Osteoblast (primary cell): ENCODE results near the gene LTA4H. TPM values are rescaled to one million over a fixed set of nuclear protein-coding genes. Genes with fewer than 3 reads are reported as not detected.

Source experiments
- DNase-seq: peaks from one replicate; pipeline ENCODE4 v3.0.0; 2011; ENCODE audit warnings: low spot score, mixed read lengths; ENCODE audit not compliant: insufficient read length; ENCODE audit errors: missing footprints
- H2AFZ ChIP-seq: 2 replicates; pipeline ENCODE4 v1.6.0; 2011; ENCODE audit warnings: mild to moderate bottlenecking, low read length
- H3K27ac ChIP-seq: 2 replicates; pipeline ENCODE4 v1.5.1; 2011; ENCODE audit warnings: mild to moderate bottlenecking, low read depth, low read length, moderate library complexity
- H3K27me3 ChIP-seq: 2 replicates; pipeline ENCODE4 v1.6.0; 2012; ENCODE audit warnings: mild to moderate bottlenecking, control low read depth, inconsistent platforms, low read length, moderate library complexity; ENCODE audit not compliant: insufficient read depth
- H3K36me3 ChIP-seq: 2 replicates; pipeline ENCODE4 v1.5.1; 2011; ENCODE audit warnings: mild to moderate bottlenecking, low read length, control low read depth, moderate library complexity; ENCODE audit not compliant: insufficient read depth
- H3K4me1 ChIP-seq: 2 replicates; pipeline ENCODE4 v1.5.1; 2011; ENCODE audit warnings: mild to moderate bottlenecking, low read length, control low read depth, moderate library complexity; ENCODE audit not compliant: insufficient read depth
- H3K4me2 ChIP-seq: 2 replicates; pipeline ENCODE4 v1.6.0; 2011; ENCODE audit warnings: mild to moderate bottlenecking, low read length; ENCODE audit not compliant: insufficient read depth
- H3K4me3 ChIP-seq: fragments of 200-600 bp; sonication (generic); 3 replicates; pipeline ENCODE4 v1.5.1; 2012; ENCODE audit warnings: mild to moderate bottlenecking, low read length, inconsistent platforms; ENCODE audit not compliant: insufficient read depth
- H3K79me2 ChIP-seq: 2 replicates; pipeline ENCODE4 v1.6.0; 2012; ENCODE audit warnings: mild to moderate bottlenecking, low read length, control low read depth, inconsistent platforms; ENCODE audit not compliant: insufficient read depth
- H3K9me3 ChIP-seq: 2 replicates; pipeline ENCODE4 v1.5.1; 2011; ENCODE audit warnings: low read depth, low read length, control low read depth
- H4K20me1 ChIP-seq: 2 replicates; pipeline ENCODE4 v1.6.0; 2012; ENCODE audit warnings: mild to moderate bottlenecking, low read length, control low read depth; ENCODE audit not compliant: insufficient read depth
- total RNA-seq: library from RNA; depleted of rRNA; stranded (reverse); fragments of >200 nt; gene quantifications from 2 replicates; pipeline ENCODE4 v1.2.3, GENCODE V29; 2012
- TF ChIP-seq, protein P1 (sequence below): IDR thresholded peaks from 2 replicates; pipeline ENCODE4 v1.5.1; 2011; ENCODE audit warnings: mild to moderate bottlenecking, low read depth, low read length, moderate library complexity; ENCODE audit errors: extremely low read depth

The LTA4H gene
- total RNA-seq, 1 donor, result 73.8 TPM

DNA sequence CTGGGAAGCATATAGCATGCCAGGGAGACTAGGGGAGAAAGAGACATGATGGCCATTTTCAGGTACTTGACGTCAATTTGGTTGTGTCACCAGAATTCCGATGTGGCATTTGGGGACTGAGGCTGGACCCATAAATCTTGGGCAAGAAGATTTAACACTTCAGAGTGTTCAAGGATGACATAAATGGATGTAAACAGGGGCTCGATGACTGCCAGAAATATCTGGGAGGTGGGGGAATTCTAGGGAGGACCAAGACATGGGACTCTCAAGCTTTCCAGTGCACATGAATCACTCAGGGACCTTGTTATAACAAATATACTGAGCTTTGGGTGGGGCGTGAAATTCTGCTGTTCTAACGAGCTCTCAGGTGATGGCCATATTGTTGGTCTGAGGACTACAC, 57.0 kb downstream of the LTA4H start:
- H3K9me3 ChIP-seq, result no peaks in the 10 kb centered on the region
- no peak for DNase-seq
- no peak overlapping the region for H2AFZ ChIP-seq
- no peaks in the 10 kb centered on the region for H3K79me2 ChIP-seq
- H3K4me2 ChIP-seq, result no peak overlapping the region
- TF ChIP-seq, protein P1, sequence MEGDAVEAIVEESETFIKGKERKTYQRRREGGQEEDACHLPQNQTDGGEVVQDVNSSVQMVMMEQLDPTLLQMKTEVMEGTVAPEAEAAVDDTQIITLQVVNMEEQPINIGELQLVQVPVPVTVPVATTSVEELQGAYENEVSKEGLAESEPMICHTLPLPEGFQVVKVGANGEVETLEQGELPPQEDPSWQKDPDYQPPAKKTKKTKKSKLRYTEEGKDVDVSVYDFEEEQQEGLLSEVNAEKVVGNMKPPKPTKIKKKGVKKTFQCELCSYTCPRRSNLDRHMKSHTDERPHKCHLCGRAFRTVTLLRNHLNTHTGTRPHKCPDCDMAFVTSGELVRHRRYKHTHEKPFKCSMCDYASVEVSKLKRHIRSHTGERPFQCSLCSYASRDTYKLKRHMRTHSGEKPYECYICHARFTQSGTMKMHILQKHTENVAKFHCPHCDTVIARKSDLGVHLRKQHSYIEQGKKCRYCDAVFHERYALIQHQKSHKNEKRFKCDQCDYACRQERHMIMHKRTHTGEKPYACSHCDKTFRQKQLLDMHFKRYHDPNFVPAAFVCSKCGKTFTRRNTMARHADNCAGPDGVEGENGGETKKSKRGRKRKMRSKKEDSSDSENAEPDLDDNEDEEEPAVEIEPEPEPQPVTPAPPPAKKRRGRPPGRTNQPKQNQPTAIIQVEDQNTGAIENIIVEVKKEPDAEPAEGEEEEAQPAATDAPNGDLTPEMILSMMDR, result no peak
- no peak overlapping the region for H3K4me3 ChIP-seq
- H3K36me3 ChIP-seq, result no peaks in the 10 kb centered on the region
- H3K27me3 ChIP-seq, result peaks cover 14% of the 10 kb centered on the region
- no peaks in the 10 kb centered on the region for H3K4me1 ChIP-seq
- H4K20me1 ChIP-seq, result no peaks in the 10 kb centered on the region
- no peak overlapping the region for H3K27ac ChIP-seq

DNA sequence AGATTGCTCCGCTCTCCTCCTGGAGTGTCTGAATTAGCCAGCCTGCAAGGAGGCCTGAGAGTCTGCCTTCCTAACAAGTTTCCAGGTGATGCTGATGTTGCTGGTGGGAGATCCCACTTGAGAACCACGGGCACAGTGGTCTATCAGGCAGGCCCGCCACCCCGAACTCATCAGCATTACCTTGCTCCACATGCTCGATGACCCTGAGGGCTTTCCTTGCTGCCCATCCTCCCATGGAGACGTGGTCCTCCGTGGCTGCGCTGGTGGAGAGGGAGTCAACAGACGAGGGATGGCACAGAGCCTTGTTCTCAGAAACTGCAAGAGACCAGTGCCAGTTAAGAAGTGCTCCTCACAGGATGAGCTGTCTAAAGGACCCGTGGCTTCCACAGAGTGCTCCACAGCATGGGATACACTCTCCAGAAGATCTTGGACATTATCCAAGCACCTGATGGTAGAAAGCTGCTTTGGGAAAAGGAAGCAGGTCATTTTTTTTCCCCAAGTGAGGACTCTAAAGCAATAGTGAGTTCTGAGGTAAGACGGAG, 57.6 kb downstream of the LTA4H start:
- no peak overlapping the region for H3K4me2 ChIP-seq
- DNase-seq, result no peak
- no peaks in the 10 kb centered on the region for H3K36me3 ChIP-seq
- H3K79me2 ChIP-seq, result no peaks in the 10 kb centered on the region
- no peaks in the 10 kb centered on the region for H3K9me3 ChIP-seq
- no peak overlapping the region for H2AFZ ChIP-seq
- H3K4me3 ChIP-seq, result no peak overlapping the region
- no peaks in the 10 kb centered on the region for H3K4me1 ChIP-seq
- no peaks in the 10 kb centered on the region for H4K20me1 ChIP-seq
- TF ChIP-seq, protein P1, result no peak
- no peak overlapping the region for H3K27ac ChIP-seq
- peaks cover 14% of the 10 kb centered on the region for H3K27me3 ChIP-seq

DNA sequence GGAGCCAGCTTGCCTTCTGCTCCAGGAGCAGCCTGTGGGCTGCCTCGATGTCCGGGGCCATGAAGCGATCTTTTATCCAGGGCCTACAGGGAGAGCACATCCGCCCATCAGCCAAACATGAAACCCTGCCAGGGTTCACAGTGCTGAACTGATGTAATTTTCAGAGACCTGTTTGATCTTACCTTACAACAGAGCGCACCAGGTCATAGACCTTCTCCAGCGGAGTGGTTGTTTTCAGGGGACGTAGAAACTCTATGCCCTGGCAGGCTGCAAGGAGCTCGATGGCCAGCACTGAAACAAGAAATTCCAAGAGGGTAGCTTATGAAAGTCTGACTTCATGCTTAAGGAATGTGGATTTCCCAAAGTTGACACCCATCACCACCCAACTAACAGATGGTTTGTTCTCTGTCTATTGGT, 59.0 kb downstream of the LTA4H start:
- Histone ChIP-seq H3K27me3 (peaks cover 14% of the 10 kb centered on the region), H3K79me2 (no peaks in the 10 kb centered on the region), H3K4me1 (no peaks in the 10 kb centered on the region), H3K4me2 (no peak overlapping the region), H3K27ac (no peak overlapping the region), H3K9me3 (no peaks in the 10 kb centered on the region), H2AFZ (no peak overlapping the region), H3K36me3 (no peaks in the 10 kb centered on the region), H3K4me3 (no peak overlapping the region), H4K20me1 (no peaks in the 10 kb centered on the region)
- no peak for DNase-seq
- TF ChIP-seq, protein P1, result no peak

DNA sequence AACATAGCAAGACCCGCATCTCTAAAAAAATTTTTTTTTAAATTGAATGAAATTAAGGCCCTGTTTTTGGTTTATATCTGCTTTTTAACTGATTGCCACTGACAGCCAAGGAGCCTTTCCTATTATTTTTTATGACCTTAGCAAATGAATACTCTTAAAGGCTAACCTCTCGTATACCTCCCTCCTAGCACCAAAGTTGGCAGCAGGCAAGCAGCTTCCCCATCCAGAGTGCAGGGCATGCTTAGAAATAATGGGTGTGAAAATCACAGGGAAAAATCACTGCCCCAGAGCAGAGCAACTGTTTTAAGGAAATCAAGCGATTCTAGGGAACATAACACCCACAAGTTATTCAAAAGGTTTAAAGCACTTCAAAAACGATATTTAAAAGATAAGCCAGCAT, 59.9 kb downstream of the LTA4H start:
- H2AFZ ChIP-seq, result no peak overlapping the region
- no peak overlapping the region for H3K4me3 ChIP-seq
- no peak overlapping the region for H3K4me2 ChIP-seq
- H3K79me2 ChIP-seq, result no peaks in the 10 kb centered on the region
- no peaks in the 10 kb centered on the region for H3K36me3 ChIP-seq
- H3K4me1 ChIP-seq, result no peaks in the 10 kb centered on the region
- no peak overlapping the region for H3K27ac ChIP-seq
- TF ChIP-seq, protein P1, result no peak
- no peaks in the 10 kb centered on the region for H4K20me1 ChIP-seq
- DNase-seq, result no peak
- no peaks in the 10 kb centered on the region for H3K9me3 ChIP-seq
- peaks cover 13% of the 10 kb centered on the region for H3K27me3 ChIP-seq
